H1 (cell line): Measurements from ENCODE around the gene GSG1L. TPM values are rescaled to one million over a fixed set of nuclear protein-coding genes. Genes with fewer than 3 reads are reported as not detected.
A peak's percentile ranks its signal among the peaks of the same experiment; 100 is the strongest.

Experiments used
- CTCF ChIA-PET: fragments of 300-600 bp; sonication (Branson Sonifier 250); formaldehyde crosslinking; loops from one replicate; lab custom pipeline; 2021; ENCODE audit not compliant: partially characterized antibody; lab: Charles Lee
- POLR2A ChIA-PET: fragments of 300-600 bp; sonication (Branson Sonifier 250); formaldehyde crosslinking; loops from one replicate; lab custom pipeline; 2021; ENCODE audit warnings: inconsistent platforms; ENCODE audit not compliant: partially characterized antibody; lab: Charles Lee
- DNase-seq, 2 experiments: peaks; one replicate each; pipeline versions ENCODE4 v3.0.0 to v3.0.0-alpha.2; 2010 to 2022; ENCODE audit warnings: low spot score in 2 of 2, low read depth in 1 of 2, mixed read lengths in 1 of 2
- FAIRE-seq: peaks from 2 replicates; lab custom pipeline; 2011; peaks lifted over from hg19 to GRCh38; lab: Jason Lieb, UNC
- H2AFZ ChIP-seq: 2 replicates; pipeline ENCODE4 v1.8.1; 2012; ENCODE audit warnings: low read length, inconsistent platforms
- H2AK5ac ChIP-seq: 2 replicates; pipeline ENCODE4 v1.6.1; 2013; ENCODE audit warnings: low read depth, low read length
- H2BK120ac ChIP-seq: replicated peaks from 2 replicates; pipeline ENCODE3; 2013; ENCODE audit warnings: low read depth, low read length, inconsistent platforms
- H2BK12ac ChIP-seq: 2 replicates; pipeline ENCODE4 v1.6.1; 2013; ENCODE audit warnings: low read depth, low read length
- H2BK15ac ChIP-seq: 2 replicates; pipeline ENCODE4 v1.6.1; 2013; ENCODE audit warnings: low read length
- H2BK20ac ChIP-seq: 2 replicates; pipeline ENCODE4 v1.6.1; 2013; ENCODE audit warnings: low read length
- H2BK5ac ChIP-seq: 2 replicates; pipeline ENCODE4 v1.6.1; 2013; ENCODE audit warnings: low read depth, low read length
- H3K14ac ChIP-seq: 2 replicates; pipeline ENCODE4 v1.6.1; 2013; ENCODE audit warnings: inconsistent platforms; ENCODE audit not compliant: insufficient read length
- H3K18ac ChIP-seq: 2 replicates; pipeline ENCODE4 v1.6.1; 2013; ENCODE audit warnings: low read length; ENCODE audit errors: extremely low read depth
- H3K23ac ChIP-seq: 2 replicates; pipeline ENCODE4 v1.6.1; 2013; ENCODE audit warnings: inconsistent platforms; ENCODE audit not compliant: insufficient read length
- H3K23me2 ChIP-seq: 2 replicates; pipeline ENCODE4 v1.6.1; 2013; ENCODE audit warnings: low read depth, low read length
- H3K27ac ChIP-seq: 2 replicates; pipeline ENCODE4 v1.6.1; 2011; ENCODE audit warnings: low read depth, low read length, inconsistent platforms
- H3K27me3 ChIP-seq, 4 experiments: replicated peaks in 1 of 4; 1 replicate in 1 of 4; 2 replicates in 3 of 4; pipeline versions ENCODE4 v1.6.1 to v1.8.1; 2011 to 2013; ENCODE audit warnings: low read length in 3 of 4, mild to moderate bottlenecking in 3 of 4, inconsistent platforms in 2 of 4, mixed read lengths in 2 of 4, moderate library complexity in 1 of 4; ENCODE audit not compliant: control insufficient read depth in 3 of 4, insufficient read depth in 3 of 4; ENCODE audit errors: extremely low read depth in 1 of 4
- H3K36me3 ChIP-seq, 4 experiments: 2 replicates each; pipeline versions ENCODE4 v1.6.1 to v1.8.1; 2011 to 2013; ENCODE audit warnings: mild to moderate bottlenecking in 4 of 4, low read length in 3 of 4, moderate library complexity in 2 of 4, control low read depth in 1 of 4, inconsistent platforms in 1 of 4; ENCODE audit not compliant: insufficient read depth in 4 of 4, control insufficient read depth in 2 of 4
- H3K4ac ChIP-seq: replicated peaks from 2 replicates; pipeline ENCODE3; 2013; ENCODE audit warnings: low read length, low read depth, mixed read lengths, inconsistent platforms; ENCODE audit not compliant: insufficient read length
- H3K4me1 ChIP-seq, 4 experiments: replicated peaks in 1 of 4; 1 replicate in 1 of 4; 2 replicates in 3 of 4; pipeline versions ENCODE4 v1.6.1 to v1.8.1; 2011 to 2013; ENCODE audit warnings: low read length in 3 of 4, inconsistent platforms in 2 of 4, mixed read lengths in 1 of 4; ENCODE audit not compliant: insufficient read depth in 4 of 4, control insufficient read depth in 3 of 4
- H3K4me2 ChIP-seq, 2 experiments: 2 replicates each; pipeline versions ENCODE4 v1.6.1 to v1.8.1; 2011 to 2013; ENCODE audit warnings: low read depth in 2 of 2, low read length in 2 of 2, control low read depth in 1 of 2, inconsistent platforms in 1 of 2, mild to moderate bottlenecking in 1 of 2; ENCODE audit not compliant: insufficient read depth in 1 of 2
- H3K4me3 ChIP-seq, 4 experiments: fragments of 200-600, 300-600 bp in 1 of 4; sonication (generic), shearing (Covaris generic), sonication (Bioruptor Twin) in 1 of 4; 2 replicates each; pipeline versions ENCODE4 v1.5.1 to v1.8.1; 2011 to 2016; ENCODE audit warnings: low read length in 4 of 4, low read depth in 3 of 4, control low read depth in 2 of 4, inconsistent platforms in 2 of 4, mild to moderate bottlenecking in 2 of 4, mixed read lengths in 1 of 4, moderate library complexity in 1 of 4; ENCODE audit not compliant: insufficient read depth in 2 of 4; ENCODE audit errors: extremely low read depth in 1 of 4
- H3K56ac ChIP-seq: replicated peaks from 2 replicates; pipeline ENCODE3; 2013; ENCODE audit warnings: low read depth, mild to moderate bottlenecking, mixed read lengths, low read length, inconsistent platforms; ENCODE audit not compliant: insufficient read length
- H3K79me1 ChIP-seq: 2 replicates; pipeline ENCODE4 v1.6.1; 2013; ENCODE audit warnings: low read depth, low read length, control low read depth
- H3K79me2 ChIP-seq, 2 experiments: 2 replicates each; pipeline versions ENCODE4 v1.6.1 to v1.8.1; 2012 to 2013; ENCODE audit warnings: low read length in 2 of 2, mild to moderate bottlenecking in 2 of 2, inconsistent platforms in 1 of 2; ENCODE audit not compliant: insufficient read depth in 2 of 2, control insufficient read depth in 1 of 2
- H3K9ac ChIP-seq, 4 experiments: replicated peaks in 1 of 4; 1 replicate in 1 of 4; 2 replicates in 3 of 4; pipeline versions ENCODE4 v1.6.1 to v1.8.1; 2011 to 2013; ENCODE audit warnings: low read depth in 3 of 4, low read length in 3 of 4, control low read depth in 2 of 4, mild to moderate bottlenecking in 2 of 4, moderate library complexity in 2 of 4, inconsistent platforms in 1 of 4; ENCODE audit errors: extremely low read depth in 1 of 4
- H3K9me3 ChIP-seq, 2 experiments: 2 replicates each; pipeline versions ENCODE4 v1.6.1 to v1.8.1; 2012 to 2013; ENCODE audit warnings: mild to moderate bottlenecking in 2 of 2, moderate library complexity in 2 of 2, control low read depth in 1 of 2, inconsistent platforms in 1 of 2, low read depth in 1 of 2, low read length in 1 of 2, mixed read lengths in 1 of 2; ENCODE audit not compliant: insufficient read depth in 2 of 2
- H4K20me1 ChIP-seq, 2 experiments: replicated peaks in 1 of 2; 2 replicates each; pipeline versions ENCODE3 to v1.8.1; 2011 to 2013; ENCODE audit warnings: inconsistent platforms in 2 of 2, low read length in 2 of 2, mild to moderate bottlenecking in 1 of 2; ENCODE audit not compliant: insufficient read depth in 2 of 2, control insufficient read depth in 1 of 2
- H4K5ac ChIP-seq: 2 replicates; pipeline ENCODE4 v1.6.1; 2013; ENCODE audit warnings: low read length, low read depth, mixed read lengths, inconsistent platforms; ENCODE audit not compliant: insufficient read length
- H4K8ac ChIP-seq: 2 replicates; pipeline ENCODE4 v1.8.0; 2013; ENCODE audit warnings: mild to moderate bottlenecking, moderate library complexity, low read length, inconsistent platforms; ENCODE audit not compliant: insufficient read depth; ENCODE audit errors: extremely low read depth
- H4K91ac ChIP-seq: replicated peaks from 2 replicates; pipeline ENCODE3; 2013; ENCODE audit warnings: low read length, mixed read lengths, inconsistent platforms; ENCODE audit not compliant: insufficient read length
- GABPA ChIP-seq: IDR thresholded peaks from 2 replicates; pipeline ENCODE4 v1.6.1; 2011; ENCODE audit warnings: mild to moderate bottlenecking, low read length, moderate library complexity, borderline replicate concordance; ENCODE audit not compliant: insufficient read depth
- NANOG ChIP-seq: IDR thresholded peaks from 2 replicates; pipeline ENCODE4 v1.6.1; 2011; ENCODE audit warnings: low read length, low read depth, mild to moderate bottlenecking, inconsistent platforms; ENCODE audit not compliant: insufficient read depth, poor library complexity, severe bottlenecking
- POU5F1 ChIP-seq: IDR thresholded peaks from 2 replicates; pipeline ENCODE4 v1.6.1; 2011; ENCODE audit warnings: low read depth, mild to moderate bottlenecking, low read length, moderate library complexity
- SP1 ChIP-seq: IDR thresholded peaks from 2 replicates; pipeline ENCODE4 v1.6.1; 2011; ENCODE audit warnings: low read depth, low read length
- SP2 ChIP-seq: IDR thresholded peaks from 2 replicates; pipeline ENCODE4 v1.6.1; 2012; ENCODE audit warnings: mild to moderate bottlenecking, low read length, inconsistent platforms
- WGBS, 2 experiments: shearing (Covaris generic) in 1 of 2; methylation state at CpG; one replicate each; pipeline versions ENCODE4 v1.1.6 to v1.1.7; 2013 to 2015; ENCODE audit warnings: low lambda C conversion rate in 2 of 2, mixed read lengths in 2 of 2, inconsistent platforms in 1 of 2, low coverage in 1 of 2, missing lambda C conversion rate in 1 of 2; ENCODE audit not compliant: insufficient replicate concordance in 2 of 2, insufficient coverage in 1 of 2, insufficient read length in 1 of 2; ENCODE audit errors: extremely low coverage in 1 of 2, missing lambda C conversion rate in 1 of 2; 5-methylcytosine and 5-hydroxymethylcytosine counted together
- polyA plus RNA-seq, 7 experiments: library from polyadenylated mRNA; depleted of rRNA in 3 of 7; stranded (reverse) in 5 of 7; unstranded in 2 of 7; fragments of >200 nt in 5 of 7; fragments of 200-250 nt in 2 of 7; gene quantifications; 1 replicate in 5 of 7; 2 replicates in 1 of 7; 4 replicates in 1 of 7; pipeline versions ENCODE4 v1.2.1 to v1.2.3, GENCODE V29; 2011 to 2013; ENCODE audit warnings: missing spikeins in 2 of 7, mixed read lengths in 2 of 7
- total RNA-seq: library from RNA; stranded (reverse); fragmentation: NEBNext Ultra II Directional; extraction: Animal tissue kit (Norgen Biotek cat#: 25700); gene quantifications from 2 replicates; pipeline ENCODE4 v1.2.1, GENCODE V29; 2021
- TF ChIP-seq, protein P1 (sequence below): IDR thresholded peaks from 2 replicates; pipeline ENCODE4 v1.6.1; 2012; ENCODE audit warnings: inconsistent platforms
- TF ChIP-seq, protein P2 (sequence below): IDR thresholded peaks from 2 replicates; pipeline ENCODE4 v1.6.1; 2012; ENCODE audit warnings: inconsistent platforms

Gene GSG1L
- total and polyA plus RNA-seq, 2 of the 8 experiments (the other 6 are each of a cell fraction or from before 2014, with no cell fraction given), result 0.71 to 1.1 TPM

DNA sequence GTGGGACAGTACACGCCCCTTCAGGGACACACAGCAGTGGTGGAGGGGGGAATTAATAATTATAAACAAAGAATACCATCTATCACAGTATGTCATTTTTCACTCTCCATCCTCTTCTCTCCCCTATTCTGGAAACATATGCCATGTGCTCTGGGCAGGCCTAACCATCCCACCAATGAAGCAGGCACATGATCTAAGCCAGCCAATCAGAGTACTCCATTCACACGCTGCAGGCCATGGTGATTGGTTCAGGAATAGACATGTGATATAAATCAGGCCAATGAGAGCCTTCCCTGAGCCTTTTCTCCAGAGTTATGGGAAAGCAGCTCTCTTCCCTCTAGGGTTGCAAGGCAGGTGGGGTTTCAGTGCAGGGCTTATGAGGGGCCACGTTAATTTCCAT, 36.5 kb downstream of the GSG1L start:
- no peaks in the 10 kb centered on the region for H3K79me2 ChIP-seq
- DNase-seq (no peak), FAIRE-seq (no peak)
- H3K4ac ChIP-seq, result no peak overlapping the region
- H3K4me2 ChIP-seq, result no peak overlapping the region
- no peaks in the 10 kb centered on the region for H3K4me1 ChIP-seq
- 93% methylated on average over 3 of the region's 3 CpGs; no CpG with 5 or more reads in 1 of the 2 experiments for WGBS, 2 experiments
- H3K36me3 ChIP-seq, result no peaks in the 10 kb centered on the region
- H3K14ac ChIP-seq, result no peak overlapping the region
- no peak overlapping the region for H4K91ac ChIP-seq
- H2BK120ac ChIP-seq, result no peak overlapping the region
- H2BK12ac ChIP-seq, result no peak overlapping the region
- no peak overlapping the region for H3K56ac ChIP-seq
- no peak overlapping the region for H3K23ac ChIP-seq
- no peak overlapping the region for H2BK20ac ChIP-seq
- H4K8ac ChIP-seq, result no peak overlapping the region
- TF ChIP-seq SP1 (no peak), NANOG (no peak), POU5F1 (no peak), GABPA (no peak), SP2 (no peak)
- TF ChIP-seq, protein P1, sequence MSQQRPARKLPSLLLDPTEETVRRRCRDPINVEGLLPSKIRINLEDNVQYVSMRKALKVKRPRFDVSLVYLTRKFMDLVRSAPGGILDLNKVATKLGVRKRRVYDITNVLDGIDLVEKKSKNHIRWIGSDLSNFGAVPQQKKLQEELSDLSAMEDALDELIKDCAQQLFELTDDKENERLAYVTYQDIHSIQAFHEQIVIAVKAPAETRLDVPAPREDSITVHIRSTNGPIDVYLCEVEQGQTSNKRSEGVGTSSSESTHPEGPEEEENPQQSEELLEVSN, result peak; percentile 61; the same call in 1 of the 2 replicates
- TF ChIP-seq, protein P2, sequence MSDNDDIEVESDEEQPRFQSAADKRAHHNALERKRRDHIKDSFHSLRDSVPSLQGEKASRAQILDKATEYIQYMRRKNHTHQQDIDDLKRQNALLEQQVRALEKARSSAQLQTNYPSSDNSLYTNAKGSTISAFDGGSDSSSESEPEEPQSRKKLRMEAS, result peak; percentile 24; the same call in 1 of the 2 replicates
- no peak overlapping the region for H4K5ac ChIP-seq
- no peaks in the 10 kb centered on the region for H3K27me3 ChIP-seq
- no peak overlapping the region for H3K27ac ChIP-seq
- peaks cover 10% of the 10 kb centered on the region; the same call in 1 of the 2 replicates for H3K23me2 ChIP-seq
- POLR2A ChIA-PET, result no interaction called here
- H4K20me1 ChIP-seq, result peaks cover 0 to 2% of the 10 kb centered on the region in 2 experiments
- H2AK5ac ChIP-seq, result no peak overlapping the region
- no peak overlapping the region for H3K4me3 ChIP-seq
- H3K18ac ChIP-seq, result no peak overlapping the region
- no peak overlapping the region for H3K9ac ChIP-seq
- CTCF ChIA-PET, result interaction anchor here (1.2 to 1.4 kb wide), 2 partner anchors 54 to 64 kb away, joined by 3 to 4 read pairs; no protein-coding TSS in a partner anchor
- H3K79me1 ChIP-seq, result no peaks in the 10 kb centered on the region
- H2BK5ac ChIP-seq, result no peak overlapping the region
- no peak overlapping the region for H2BK15ac ChIP-seq
- no peaks in the 10 kb centered on the region for H3K9me3 ChIP-seq
- no peak overlapping the region for H2AFZ ChIP-seq
